ENCODE measurements around the gene EP300.

Gene EP300

DNA sequence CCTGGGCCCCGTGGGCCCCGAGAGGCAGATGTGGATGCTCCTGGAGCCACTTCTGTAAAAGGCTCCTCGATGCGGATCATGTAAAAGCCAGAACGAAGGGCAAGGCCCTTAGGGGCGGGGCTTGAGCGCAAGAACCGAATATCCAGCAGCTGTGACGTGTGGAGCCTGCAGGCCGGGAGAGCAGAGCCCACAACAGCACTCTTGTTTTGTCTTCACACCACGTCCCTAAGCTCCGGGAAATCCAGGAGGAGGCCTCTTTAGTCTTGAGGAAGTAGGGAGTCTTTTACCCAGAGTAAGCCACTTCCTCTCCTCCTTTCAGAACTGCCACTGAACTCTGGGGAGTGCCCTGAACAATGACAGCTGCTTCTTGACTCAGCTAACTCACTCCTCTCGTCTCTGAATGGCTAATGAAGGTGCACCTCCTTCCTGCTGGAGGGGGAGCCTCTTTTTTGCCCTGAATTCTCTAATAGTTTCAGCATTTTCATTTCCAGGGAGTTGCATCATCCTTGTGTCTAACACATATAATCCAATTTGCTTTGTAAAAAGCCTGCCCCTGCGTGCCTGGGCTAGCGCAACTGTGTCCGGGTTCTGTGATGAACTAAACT, 125.3 kb downstream of the EP300 start:
- TF ChIP-seq, protein P1, sequence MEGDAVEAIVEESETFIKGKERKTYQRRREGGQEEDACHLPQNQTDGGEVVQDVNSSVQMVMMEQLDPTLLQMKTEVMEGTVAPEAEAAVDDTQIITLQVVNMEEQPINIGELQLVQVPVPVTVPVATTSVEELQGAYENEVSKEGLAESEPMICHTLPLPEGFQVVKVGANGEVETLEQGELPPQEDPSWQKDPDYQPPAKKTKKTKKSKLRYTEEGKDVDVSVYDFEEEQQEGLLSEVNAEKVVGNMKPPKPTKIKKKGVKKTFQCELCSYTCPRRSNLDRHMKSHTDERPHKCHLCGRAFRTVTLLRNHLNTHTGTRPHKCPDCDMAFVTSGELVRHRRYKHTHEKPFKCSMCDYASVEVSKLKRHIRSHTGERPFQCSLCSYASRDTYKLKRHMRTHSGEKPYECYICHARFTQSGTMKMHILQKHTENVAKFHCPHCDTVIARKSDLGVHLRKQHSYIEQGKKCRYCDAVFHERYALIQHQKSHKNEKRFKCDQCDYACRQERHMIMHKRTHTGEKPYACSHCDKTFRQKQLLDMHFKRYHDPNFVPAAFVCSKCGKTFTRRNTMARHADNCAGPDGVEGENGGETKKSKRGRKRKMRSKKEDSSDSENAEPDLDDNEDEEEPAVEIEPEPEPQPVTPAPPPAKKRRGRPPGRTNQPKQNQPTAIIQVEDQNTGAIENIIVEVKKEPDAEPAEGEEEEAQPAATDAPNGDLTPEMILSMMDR (IDR thresholded peaks at IDR 0.05) = no peak

DNA sequence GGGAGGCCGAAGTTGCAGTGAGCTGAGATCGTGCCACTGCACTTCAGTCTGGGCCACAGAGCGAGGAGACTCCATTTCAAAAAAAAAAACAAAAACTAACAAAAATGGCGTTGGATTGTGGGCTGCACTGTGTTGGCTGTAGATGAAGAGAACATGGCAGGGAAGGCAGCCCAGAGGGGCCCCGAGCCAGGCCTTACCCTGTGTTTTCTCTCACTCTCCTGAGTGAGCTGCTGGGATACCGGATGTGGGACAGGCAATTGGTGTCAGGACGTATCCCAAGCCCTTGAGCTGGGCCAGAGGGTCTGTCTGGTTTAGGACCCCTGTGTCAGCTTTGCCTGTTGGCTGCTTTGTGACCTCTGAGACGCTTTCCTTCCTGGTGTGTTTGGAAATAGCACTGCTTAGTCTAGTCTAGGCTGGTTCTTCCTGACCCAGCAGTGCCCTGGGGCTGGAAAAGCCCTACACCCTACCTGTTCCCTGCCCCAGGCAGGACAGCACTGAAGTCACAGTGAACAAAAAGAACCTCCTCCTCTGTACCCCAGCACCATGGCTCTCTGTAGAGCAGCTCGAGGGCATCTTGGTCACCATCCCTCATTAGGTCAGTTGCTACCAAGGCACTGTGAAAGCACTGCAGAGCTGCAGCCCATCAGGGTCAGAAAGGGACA, 130.6 kb downstream of the EP300 start:
- TF ChIP-seq, protein P1 (IDR thresholded peaks at IDR 0.05) = no peak

DNA sequence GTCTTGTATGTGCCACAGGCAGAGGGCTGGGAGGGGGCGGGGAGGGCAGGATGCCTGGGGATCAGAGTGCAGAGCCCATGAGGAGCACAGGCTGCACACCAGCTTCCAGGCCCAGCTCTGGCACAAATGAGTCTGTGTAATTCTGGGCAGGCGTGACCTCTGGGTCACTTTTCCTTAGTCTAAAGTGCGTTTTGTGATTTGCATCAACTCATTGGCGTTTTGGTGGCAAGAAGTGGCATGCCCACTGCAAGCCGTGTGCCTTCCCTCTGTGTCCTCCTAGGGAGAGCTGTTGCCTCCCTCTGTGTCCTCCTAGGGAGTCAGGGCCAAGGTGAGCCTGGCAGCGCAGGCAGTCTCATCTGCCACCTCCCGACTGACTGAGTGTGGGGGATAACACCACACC, 131.1 kb downstream of the EP300 start:
- TF ChIP-seq, protein P1 (IDR thresholded peaks at IDR 0.05) = no peak

DNA sequence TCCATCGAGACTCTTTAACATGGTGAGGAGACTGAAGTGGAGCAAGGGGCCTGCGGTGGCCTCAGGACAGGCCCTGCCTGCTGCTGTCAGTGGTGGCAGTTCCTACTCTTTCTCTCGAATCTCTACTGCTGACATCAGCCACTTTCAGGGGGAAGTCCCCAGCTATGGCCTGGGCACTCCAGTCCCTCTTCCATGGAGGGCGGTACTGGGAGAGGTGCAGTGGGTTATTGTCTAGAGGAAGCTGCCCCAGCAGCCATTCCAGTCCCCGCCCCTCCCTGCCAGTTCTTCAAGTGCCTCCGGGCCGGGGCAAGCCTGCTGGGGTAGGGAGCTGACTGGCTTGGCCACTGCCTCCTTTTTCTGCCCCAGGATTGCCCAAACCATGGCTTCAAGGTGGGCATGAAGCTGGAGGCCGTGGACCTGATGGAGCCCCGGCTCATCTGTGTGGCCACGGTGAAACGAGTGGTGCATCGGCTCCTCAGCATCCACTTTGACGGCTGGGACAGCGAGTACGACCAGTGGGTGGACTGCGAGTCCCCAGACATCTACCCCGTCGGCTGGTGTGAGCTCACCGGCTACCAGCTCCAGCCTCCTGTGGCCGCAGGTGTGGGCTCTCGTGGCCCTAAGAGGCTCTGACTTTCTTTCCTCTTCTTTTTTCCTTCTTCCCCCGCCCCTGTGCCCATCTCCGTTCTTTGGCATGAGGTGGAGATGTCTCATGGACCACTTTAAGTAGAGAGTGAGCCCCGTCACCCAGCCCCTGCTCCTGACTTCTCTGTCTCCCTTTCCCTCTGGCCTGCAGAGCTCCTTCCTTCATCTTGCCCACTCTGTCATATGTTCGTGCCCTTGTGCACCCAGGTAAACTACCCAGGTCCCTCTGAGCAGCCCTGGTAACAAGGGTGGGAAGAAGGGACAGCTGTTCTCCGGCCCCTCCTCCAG, 134.6 kb downstream of the EP300 start:
- TF ChIP-seq, protein P1 (IDR thresholded peaks at IDR 0.05) = no peak

DNA sequence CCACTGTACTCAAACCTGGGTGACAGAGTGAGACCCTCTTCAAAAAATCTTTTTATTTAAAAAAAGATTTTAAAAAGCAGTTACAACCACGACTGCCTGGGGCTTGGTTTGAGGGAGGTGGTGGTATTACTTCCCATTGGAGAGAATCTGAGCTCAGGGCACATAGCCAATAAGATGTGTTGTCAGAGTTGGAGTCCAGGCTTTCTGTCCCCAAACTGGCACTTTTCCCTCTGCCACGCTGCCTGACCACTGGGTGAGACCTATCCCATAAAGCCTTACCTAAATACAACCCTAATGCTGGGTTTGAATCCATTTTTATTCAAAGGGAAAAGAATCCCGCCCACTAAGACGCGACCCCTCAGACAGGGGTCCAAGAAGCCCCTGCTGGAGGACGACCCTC, 136.8 kb downstream of the EP300 start:
- TF ChIP-seq, protein P1 (IDR thresholded peaks at IDR 0.05) = no peak

Measured in LNCAP (cell line).